HG02852 (cell line): ENCODE data around the gene CCDC184.
"Not testable (repeated sequence)": the region's sequence is repeated elsewhere in the genome, so short reads cannot be mapped to it uniquely, and the experiment has no call there.

Experiments used
- ATAC-seq: cut with Tn5 transposase; IDR thresholded peaks from one replicate; pipeline ENCODE4 v1.9.1; 2021; ENCODE audit warnings: mild to moderate bottlenecking, moderate library complexity; ENCODE audit not compliant: unreplicated experiment

Gene CCDC184

GRCh38 chr12:48201516-48201915 is 18.1 kb downstream of the CCDC184 start:
- no peak for ATAC-seq

GRCh38 chr12:48202766-48203165 is 19.3 kb downstream of the CCDC184 start:
- ATAC-seq, result no peak

GRCh38 chr12:48203192-48203591 is 19.7 kb downstream of the CCDC184 start, which contains the start of gene OR10AD1:
OR10AD1 (minus strand) TSS chr12:48203292; CDS start chr12:48203292, 0 bp downstream.
- ATAC-seq, result no peak

GRCh38 chr12:48209495-48209894 is 26.1 kb downstream of the CCDC184 start:
- ATAC-seq, result not testable (repeated sequence)

- ATAC-seq, result no peak
Observed at GRCh38 chr12:48216785-48217184, 33.3 kb downstream of the CCDC184 start.

- ATAC-seq, result no peak
Observed at GRCh38 chr12:48219631-48220030, 36.2 kb downstream of the CCDC184 start.

GRCh38 chr12:48220701-48221100 is 37.3 kb downstream of the CCDC184 start:
- no peak for ATAC-seq

GRCh38 chr12:48221645-48222044 is 38.2 kb downstream of the CCDC184 start:
- ATAC-seq, result no peak

GRCh38 chr12:48224533-48224932 is 41.1 kb downstream of the CCDC184 start:
- not testable (repeated sequence) for ATAC-seq

- not testable (repeated sequence) for ATAC-seq
Observed at GRCh38 chr12:48231169-48231958, 47.9 kb downstream of the CCDC184 start.
